Large intestine (tissue), 3 donors: ENCODE results near the gene SLC25A26. TPM values are rescaled to one million over a fixed set of nuclear protein-coding genes. Genes with fewer than 3 reads are reported as not detected.

Experiments used
- DNase-seq, 2 donors: peaks; one replicate each; pipeline versions ENCODE4 v3.0.0 to v3.0.0-alpha.2; 2013
- H3K27ac ChIP-seq: one replicate; pipeline ENCODE4 v1.5.1; 2013; ENCODE audit warnings: low read length
- H3K27me3 ChIP-seq: 2 replicates; pipeline ENCODE4 v1.6.1; 2013; ENCODE audit warnings: low read length; ENCODE audit not compliant: control insufficient read depth, insufficient read depth
- H3K36me3 ChIP-seq: 2 replicates; pipeline ENCODE4 v1.6.1; 2013; ENCODE audit warnings: low read length; ENCODE audit not compliant: control insufficient read depth, insufficient read depth
- H3K4me1 ChIP-seq: one replicate; pipeline ENCODE4 v1.6.1; 2013; ENCODE audit warnings: low read length; ENCODE audit not compliant: control insufficient read depth, insufficient read depth
- H3K4me3 ChIP-seq: one replicate; pipeline ENCODE4 v1.5.1; 2013; ENCODE audit warnings: low read length
- H3K9me3 ChIP-seq: one replicate; pipeline ENCODE4 v1.6.1; 2013; ENCODE audit warnings: mild to moderate bottlenecking, low read depth, low read length, moderate library complexity; ENCODE audit not compliant: control insufficient read depth
- WGBS: methylation state at CpG from one replicate; pipeline ENCODE4 v1.1.5; 2013; ENCODE audit warnings: low lambda C conversion rate; ENCODE audit not compliant: insufficient coverage; 5-methylcytosine and 5-hydroxymethylcytosine counted together
- polyA plus RNA-seq: library from polyadenylated mRNA; unstranded; fragments of 120-200 nt; gene quantifications from one replicate; pipeline ENCODE4 v1.2.1, GENCODE V29; 2013

The SLC25A26 gene
- polyA plus RNA-seq, 1 donor, result 19.9 TPM

DNA sequence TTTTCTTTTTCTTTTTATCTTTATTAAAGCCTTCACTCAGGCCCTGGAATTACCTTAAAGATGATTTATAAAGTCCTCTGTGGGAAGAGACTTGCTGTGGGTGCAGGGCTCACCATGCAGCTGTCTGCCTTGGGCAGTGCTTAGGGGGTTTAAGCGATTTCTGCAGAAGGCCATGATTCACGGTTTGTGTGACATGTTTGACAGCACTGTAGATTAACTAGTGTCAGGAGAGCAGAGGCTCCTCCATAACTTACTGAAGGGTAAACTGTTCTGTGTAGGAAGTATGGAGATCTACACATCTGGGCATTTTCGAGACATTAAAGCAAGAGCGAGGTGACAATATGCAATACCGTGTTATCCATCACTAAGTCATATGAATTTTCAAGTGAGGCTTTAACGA is 142.3 kb downstream of the SLC25A26 start:
- Histone ChIP-seq H3K4me3 (no peak overlapping the region), H3K27ac (no peak overlapping the region), H3K36me3 (no peaks in the 10 kb centered on the region), H3K9me3 (no peaks in the 10 kb centered on the region), H3K4me1 (peaks cover 7% of the 10 kb centered on the region), H3K27me3 (no peaks in the 10 kb centered on the region)
- 60% methylated on average over 1 of the region's 6 CpGs for WGBS
- DNase-seq, result no peak

DNA sequence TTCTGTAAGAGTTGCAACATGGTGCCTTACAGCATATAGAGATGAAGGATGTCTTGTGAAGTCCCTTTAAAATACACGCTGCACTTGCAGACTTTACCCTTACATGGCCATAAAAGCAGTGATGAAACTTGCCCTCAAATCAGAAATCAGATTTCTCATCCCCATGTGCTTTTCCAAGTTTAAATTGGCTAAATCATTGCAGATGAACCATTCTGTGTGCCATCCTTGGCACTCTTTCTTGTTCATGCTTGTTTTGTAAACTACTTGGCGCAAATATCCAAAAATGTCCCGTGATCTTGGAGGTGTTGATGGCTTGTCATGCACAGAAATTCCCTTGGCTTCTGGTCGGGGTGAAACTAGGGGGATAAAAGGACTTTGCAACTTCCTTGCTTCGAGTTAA is 144.3 kb downstream of the SLC25A26 start:
- peaks cover 7% of the 10 kb centered on the region for H3K4me1 ChIP-seq

DNA sequence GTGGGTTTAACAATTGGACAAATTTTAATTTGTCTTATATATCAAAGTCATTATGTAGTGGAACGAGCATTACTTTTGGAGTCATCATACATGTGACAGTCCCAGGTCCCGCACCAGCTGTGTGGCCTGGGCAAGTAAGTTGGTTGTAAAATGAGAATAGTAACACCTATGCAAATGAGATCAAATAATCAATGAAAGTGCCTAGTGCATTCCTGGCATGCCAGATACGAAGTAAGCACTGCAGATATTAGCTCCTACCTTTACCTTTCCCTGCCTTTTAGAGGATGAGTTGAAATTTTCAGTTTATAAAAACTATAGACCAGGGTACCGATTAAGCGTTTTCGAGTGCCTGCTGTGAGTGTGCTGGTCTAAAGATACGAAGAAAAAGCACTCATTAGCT is 145.9 kb downstream of the SLC25A26 start:
- peaks cover 7% of the 10 kb centered on the region for H3K4me1 ChIP-seq
- DNase-seq, result no peak
- WGBS, result 95% methylated on average over 4 of the region's 7 CpGs
- H3K9me3 ChIP-seq, result no peaks in the 10 kb centered on the region
- H3K27ac ChIP-seq, result no peak overlapping the region
- no peaks in the 10 kb centered on the region for H3K27me3 ChIP-seq
- no peak overlapping the region for H3K4me3 ChIP-seq
- H3K36me3 ChIP-seq, result peaks cover 8% of the 10 kb centered on the region

More for the DNA sequence above, 144.3 kb downstream of the SLC25A26 start:
- Histone ChIP-seq H3K27me3 (no peaks in the 10 kb centered on the region), H3K4me3 (no peak overlapping the region), H3K9me3 (no peaks in the 10 kb centered on the region), H3K27ac (peak overlapping the region; percentile 43), H3K36me3 (no peaks in the 10 kb centered on the region)
- WGBS, result 20% methylated on average over 1 of the region's 5 CpGs
- DNase-seq, result peak; percentile 64 to 85

DNA sequence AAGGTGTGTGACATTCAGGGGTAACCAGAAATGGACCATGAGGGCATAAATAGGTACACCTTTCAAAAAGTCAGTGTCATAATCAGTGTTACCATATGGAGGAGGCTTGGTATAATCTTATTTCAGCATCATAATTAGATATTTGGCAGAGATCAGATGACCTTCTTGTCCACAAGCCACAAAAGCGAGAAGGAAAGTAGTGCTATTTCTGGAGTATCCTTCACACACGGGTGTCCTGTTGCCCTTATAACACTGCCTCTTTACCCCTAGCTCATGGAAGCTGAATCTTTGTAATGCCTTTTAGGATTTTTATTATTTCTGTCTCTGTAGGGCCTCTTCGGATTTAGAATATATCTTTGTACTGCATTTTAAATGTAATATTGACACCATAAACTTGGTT is 147.2 kb downstream of the SLC25A26 start:
- Histone ChIP-seq H3K27me3 (no peaks in the 10 kb centered on the region), H3K4me3 (no peak overlapping the region), H3K36me3 (peaks cover 8% of the 10 kb centered on the region), H3K9me3 (no peaks in the 10 kb centered on the region), H3K4me1 (peaks cover 7% of the 10 kb centered on the region), H3K27ac (no peak overlapping the region)
- 100% methylated on average over 1 of the region's 3 CpGs for WGBS
- no peak for DNase-seq

DNA sequence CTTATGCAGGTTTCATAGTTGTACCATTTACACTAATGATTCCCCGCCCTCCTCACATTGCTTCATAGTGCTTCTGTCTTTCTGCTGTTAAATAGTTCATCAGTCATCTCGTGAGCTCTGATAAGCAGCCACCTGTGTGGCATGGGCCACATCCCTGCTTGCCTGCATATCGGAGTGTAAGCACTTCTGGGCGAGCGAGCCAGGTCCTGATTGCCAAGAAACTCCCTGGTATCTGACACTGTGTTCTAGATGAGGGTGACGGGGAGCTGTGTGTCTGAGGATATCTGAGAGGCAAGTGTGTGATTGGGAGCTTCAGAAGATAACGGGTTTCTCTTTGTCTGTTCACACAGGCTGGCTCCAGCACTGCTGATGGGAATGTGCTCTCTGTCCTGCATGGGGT is 149.4 kb downstream of the SLC25A26 start:
- Histone ChIP-seq H3K27me3 (no peaks in the 10 kb centered on the region), H3K27ac (no peak overlapping the region), H3K36me3 (peaks cover 15% of the 10 kb centered on the region), H3K9me3 (no peaks in the 10 kb centered on the region), H3K4me3 (no peak overlapping the region), H3K4me1 (peaks cover 6% of the 10 kb centered on the region)
- DNase-seq, result peak; percentile 17 to 34
- no CpG with 5 or more reads among the region's 7 CpGs for WGBS

DNA sequence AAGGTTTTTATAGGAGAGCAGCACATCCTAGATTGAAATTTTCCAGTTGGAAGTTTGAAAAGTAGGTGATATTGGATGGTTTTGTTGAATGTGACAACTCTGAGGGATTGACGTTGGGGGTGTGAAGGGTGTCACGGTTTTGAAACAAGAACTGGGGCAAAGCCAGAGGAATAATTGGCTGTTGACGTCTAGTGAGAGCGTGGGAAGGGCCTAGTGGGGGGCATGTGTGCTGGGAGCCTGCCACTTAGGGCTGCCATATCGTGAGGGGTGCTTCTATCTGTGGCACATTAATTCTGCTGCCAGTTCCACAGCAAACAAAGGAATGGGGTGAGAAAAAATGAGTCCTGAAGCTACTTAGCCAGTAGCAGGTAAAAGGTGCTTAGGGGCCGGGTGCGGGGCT is 150.6 kb downstream of the SLC25A26 start:
- Histone ChIP-seq H3K4me1 (no peaks in the 10 kb centered on the region), H3K36me3 (peaks cover 23% of the 10 kb centered on the region), H3K9me3 (no peaks in the 10 kb centered on the region), H3K27ac (no peak overlapping the region), H3K4me3 (no peak overlapping the region), H3K27me3 (no peaks in the 10 kb centered on the region)
- WGBS, result no CpG with 5 or more reads among the region's 7 CpGs
- no peak for DNase-seq

DNA sequence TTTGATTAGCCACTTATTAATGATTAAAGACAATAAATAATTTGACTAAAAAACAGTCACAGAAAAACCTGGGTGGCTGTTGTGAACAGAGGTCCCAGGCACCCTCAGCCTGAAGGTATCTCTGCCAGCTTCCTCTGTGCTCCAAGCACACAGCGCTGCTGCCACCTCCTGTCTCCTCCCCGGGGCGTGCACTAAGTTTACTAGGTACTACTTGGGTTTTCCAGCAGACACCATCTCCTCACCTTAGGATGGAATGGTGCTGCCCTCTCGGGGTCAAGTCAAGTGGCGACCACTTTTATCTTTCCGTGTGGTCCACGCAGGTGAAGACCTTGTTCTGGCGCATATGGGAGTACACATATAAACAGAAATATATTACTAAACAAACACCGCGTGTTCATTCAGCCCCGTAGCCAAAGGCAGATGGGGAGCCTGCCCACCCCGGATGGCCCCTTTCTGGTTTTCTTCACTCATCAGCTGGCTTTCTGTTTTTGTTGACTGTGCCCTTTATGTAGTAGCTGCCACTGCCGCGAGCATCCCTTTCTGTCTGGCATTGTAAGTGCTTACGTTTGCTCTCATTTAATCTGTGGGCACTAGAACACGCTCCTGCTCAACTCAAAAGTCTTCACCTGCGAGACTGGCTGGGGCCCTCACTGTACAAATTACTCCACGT is 152.0 kb downstream of the SLC25A26 start:
- H3K4me3 ChIP-seq, result no peak overlapping the region
- peak; percentile 23 to 38 for DNase-seq
- peaks cover 29% of the 10 kb centered on the region for H3K36me3 ChIP-seq
- H3K9me3 ChIP-seq, result no peaks in the 10 kb centered on the region
- 80% methylated on average over 4 of the region's 18 CpGs for WGBS
- H3K27me3 ChIP-seq, result no peaks in the 10 kb centered on the region
- H3K27ac ChIP-seq, result no peak overlapping the region
- peaks cover 8% of the 10 kb centered on the region for H3K4me1 ChIP-seq

DNA sequence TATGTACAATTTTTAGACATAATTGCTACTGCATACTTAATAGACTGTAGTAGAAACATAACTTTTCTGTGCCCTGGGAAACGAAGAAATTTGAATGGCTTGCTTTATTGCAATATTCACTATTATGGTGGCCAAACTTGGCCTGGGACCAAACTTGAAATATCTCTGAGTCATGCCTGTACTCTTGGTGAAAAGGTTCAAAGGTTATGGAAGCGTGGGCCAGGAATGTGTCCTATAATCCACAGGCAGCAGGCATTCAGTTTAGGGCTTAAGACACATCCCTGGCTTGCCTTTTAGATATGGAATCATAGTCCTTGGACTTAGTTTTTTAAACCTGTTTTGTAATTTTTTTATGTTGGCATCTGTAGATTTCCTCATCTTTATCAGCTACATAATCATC is 155.8 kb downstream of the SLC25A26 start:
- WGBS, result no CpG with 5 or more reads among the region's 2 CpGs
- H3K36me3 ChIP-seq, result peaks cover 55% of the 10 kb centered on the region
- DNase-seq, result peak; percentile 55 to 70
- no peak overlapping the region for H3K27ac ChIP-seq
- no peaks in the 10 kb centered on the region for H3K27me3 ChIP-seq
- H3K4me3 ChIP-seq, result no peak overlapping the region
- H3K9me3 ChIP-seq, result no peaks in the 10 kb centered on the region
- peaks cover 8% of the 10 kb centered on the region for H3K4me1 ChIP-seq

DNA sequence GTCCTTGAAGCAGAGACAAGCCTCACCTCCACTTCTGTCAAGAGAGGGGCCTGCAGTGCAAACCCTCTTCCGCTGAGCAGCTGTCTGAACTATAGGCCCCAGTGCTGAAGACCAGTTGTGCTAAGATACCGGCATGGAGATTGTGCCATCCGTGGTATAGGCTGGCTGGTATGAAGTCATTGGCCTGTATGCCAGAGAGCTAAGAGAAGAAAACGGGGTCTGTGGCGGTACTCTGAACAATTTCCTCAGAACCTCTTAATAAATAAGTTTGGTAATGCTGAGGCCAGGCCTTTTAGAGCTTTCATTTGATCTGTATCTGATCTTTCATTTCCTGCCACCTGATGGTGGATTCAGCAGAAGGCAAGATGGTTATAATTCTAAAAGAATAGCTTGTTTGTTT is 157.0 kb downstream of the SLC25A26 start:
- H3K9me3 ChIP-seq, result no peaks in the 10 kb centered on the region
- no peak for DNase-seq
- H3K27ac ChIP-seq, result no peak overlapping the region
- no CpG with 5 or more reads among the region's 5 CpGs for whole genome bisulfite sequencing
- peaks cover 8% of the 10 kb centered on the region for H3K4me1 ChIP-seq
- no peaks in the 10 kb centered on the region for H3K27me3 ChIP-seq
- H3K36me3 ChIP-seq, result peaks cover 67% of the 10 kb centered on the region
- no peak overlapping the region for H3K4me3 ChIP-seq

DNA sequence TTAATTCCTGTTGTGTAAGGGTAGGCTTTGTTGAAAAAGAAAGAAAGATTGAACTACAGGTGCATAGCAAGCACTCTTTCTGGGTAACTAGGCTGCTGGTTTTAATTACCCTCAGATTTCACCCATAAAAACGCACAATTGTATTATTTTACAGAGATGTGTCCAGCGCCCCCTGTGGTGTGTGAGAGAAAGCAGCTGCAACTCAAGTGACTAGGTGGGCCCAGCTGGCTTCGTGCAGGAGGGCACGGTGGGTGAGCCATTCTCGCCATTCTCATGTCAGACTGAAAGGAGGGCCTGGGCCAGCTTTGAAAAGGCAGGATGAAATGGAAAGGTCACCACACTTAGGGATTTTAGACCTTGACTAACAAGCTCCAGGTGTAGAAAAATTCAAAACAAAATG is 157.5 kb downstream of the SLC25A26 start:
- WGBS, result no CpG with 5 or more reads among the region's 5 CpGs
- Histone ChIP-seq H3K4me3 (no peak overlapping the region), H3K4me1 (peaks cover 8% of the 10 kb centered on the region), H3K27ac (no peak overlapping the region), H3K27me3 (no peaks in the 10 kb centered on the region), H3K36me3 (peaks cover 71% of the 10 kb centered on the region), H3K9me3 (no peaks in the 10 kb centered on the region)
- DNase-seq, result no peak

DNA sequence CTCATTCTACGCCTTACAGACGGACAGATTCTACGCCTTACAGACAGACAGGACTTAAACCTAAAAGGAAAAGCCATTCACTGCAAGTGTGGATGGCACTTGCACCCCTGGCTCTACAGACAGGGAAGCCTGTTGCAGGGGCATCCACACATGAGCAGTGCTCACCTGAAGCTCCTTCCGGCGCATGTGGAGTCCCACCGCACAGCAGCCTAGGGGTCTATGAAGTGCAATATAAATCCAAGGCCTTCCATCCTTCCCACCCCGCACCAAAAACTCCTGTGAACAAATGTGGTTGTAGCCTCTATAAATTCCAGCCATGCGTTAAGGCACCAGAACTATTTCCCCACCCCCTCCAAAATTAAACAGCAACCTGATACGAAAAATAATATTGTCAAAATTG is 158.8 kb downstream of the SLC25A26 start:
- Histone ChIP-seq H3K27me3 (no peaks in the 10 kb centered on the region), H3K27ac (no peak overlapping the region), H3K9me3 (no peaks in the 10 kb centered on the region), H3K36me3 (peaks cover 80% of the 10 kb centered on the region), H3K4me1 (peaks cover 8% of the 10 kb centered on the region), H3K4me3 (no peak overlapping the region)
- 83% methylated on average over 1 of the region's 9 CpGs for WGBS
- no peak for DNase-seq
